C1 segment of cervical spinal cord (tissue), 14 donors: ENCODE data around the gene RAD51B.

Source experiments
- DNase-seq, 14 donors: peaks; one replicate each; lab custom pipeline; 2025; lab: John Stamatoyannopoulos, UW

The RAD51B gene

DNA sequence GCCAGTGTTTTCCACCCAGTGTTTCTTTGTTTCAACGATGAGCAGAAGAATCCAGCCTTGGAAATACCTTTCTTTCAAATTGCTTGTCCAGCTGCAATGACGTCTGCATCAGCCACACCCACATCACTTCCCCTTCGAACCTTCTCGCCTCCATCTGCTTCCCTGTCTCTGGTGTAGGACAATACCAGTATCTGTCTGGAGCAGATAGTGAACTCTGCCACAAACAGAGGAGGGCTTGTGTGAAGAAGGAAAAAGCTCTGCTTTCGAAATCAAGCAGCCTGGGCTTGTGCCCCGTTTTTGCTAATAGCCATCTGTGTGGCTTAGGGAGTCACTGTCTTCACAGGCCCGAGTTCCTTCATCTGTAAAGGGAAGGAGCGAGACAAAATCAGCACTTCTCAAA, 557.9 kb downstream of the RAD51B start:
- peak in 12 of 14 donors; percentile 4 to 80 (median 64) for DNase-seq

DNA sequence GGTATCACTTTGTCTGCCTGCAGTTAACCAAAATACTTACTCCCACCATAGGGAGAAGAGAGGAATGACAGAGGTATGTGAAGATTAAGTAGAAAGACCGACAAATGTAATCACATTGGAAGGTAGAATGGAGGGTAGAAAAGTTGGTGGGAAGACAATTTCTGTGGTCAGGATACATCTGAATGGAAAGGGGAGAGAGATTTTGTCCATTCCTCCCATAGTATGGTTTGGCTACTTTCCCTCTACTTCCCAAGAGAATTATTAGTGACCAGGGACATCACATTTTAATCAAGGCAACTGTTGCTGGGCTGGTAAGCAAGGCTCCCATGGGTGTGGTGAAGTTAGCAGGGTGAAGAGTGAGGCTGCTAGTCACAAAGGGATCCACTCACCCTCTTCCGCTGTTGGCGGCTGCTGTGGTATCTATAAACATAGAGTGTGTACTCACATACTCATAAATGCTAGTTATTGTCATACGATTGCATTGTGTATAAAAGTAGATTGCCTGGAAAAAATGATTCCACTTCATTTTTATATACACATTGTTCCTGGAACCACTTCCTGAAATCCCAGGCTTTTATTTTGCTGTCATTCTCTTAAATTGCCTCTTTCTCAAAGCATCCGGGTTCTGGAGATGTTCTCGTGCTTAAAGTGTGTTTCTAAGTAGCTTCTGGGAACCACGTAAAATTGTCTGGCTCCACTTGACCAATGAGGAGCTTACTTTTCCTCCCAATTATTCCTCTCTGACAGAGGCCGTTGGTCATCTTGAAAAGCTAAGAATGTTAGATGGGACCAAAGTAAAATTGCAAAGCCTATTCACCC, 560.1 kb downstream of the RAD51B start:
- no peak for DNase-seq

DNA sequence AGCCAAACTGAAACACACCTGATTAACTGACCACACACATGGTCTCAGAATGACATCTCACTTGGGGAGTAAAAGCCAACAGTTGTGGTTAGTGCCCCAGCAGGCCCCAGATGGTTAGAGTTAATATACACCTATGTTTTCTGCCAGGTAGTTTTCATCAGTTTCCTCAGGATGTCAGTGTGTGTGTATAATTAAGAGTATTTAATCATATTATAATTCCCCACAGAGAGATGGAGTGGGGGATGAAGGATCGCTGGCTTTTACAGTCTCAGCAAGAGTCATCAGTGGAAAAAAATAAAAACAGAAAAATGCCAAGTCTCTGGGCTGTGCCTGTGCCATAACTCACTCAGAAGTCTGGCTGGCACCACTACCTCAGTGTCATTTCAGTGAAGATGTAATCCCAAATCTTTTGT, 560.8 kb downstream of the RAD51B start:
- no peak for DNase-seq

DNA sequence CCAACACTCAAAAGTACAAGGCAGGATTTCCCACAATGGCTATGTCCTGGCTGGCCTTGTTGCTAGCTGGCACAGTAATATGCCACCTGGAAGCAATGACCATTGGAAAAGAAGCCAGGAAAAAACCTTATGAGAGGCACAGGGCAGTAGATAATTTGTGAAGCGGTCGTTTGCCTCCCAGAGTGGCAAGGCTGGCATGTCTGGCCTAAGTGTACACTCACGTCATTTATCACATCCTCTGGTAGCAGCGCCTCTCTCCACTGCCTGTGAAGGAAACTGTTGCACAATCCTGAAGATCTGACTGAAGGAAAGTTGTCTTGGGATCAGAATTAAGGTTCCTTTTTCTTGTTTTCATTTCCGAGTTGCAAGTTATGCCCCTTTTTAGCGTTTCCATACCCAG, 564.8 kb downstream of the RAD51B start:
- DNase-seq, result peak in 9 of 14 donors; percentile 19 to 61 (median 35)

DNA sequence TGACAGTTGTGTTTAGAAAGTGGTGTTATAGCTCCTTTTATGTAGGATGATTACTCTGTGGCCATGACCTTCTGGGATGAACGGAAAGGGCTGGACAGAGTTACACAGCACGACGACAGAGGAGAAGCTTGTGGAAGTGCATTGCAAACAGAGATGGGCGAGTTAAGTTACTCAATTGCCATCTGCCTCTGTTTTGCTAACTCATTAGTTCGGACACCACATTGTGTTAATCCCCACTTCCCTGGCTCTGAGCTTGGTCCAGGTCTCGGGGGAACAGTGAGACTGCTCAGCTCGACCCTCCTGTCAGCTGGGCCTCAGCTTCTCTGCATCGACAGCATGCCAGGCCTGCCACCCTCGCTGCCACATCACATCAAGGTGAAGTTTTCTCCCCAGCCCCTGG, 565.3 kb downstream of the RAD51B start:
- DNase-seq, result peak in 1 of 14 donors; percentile 14

DNA sequence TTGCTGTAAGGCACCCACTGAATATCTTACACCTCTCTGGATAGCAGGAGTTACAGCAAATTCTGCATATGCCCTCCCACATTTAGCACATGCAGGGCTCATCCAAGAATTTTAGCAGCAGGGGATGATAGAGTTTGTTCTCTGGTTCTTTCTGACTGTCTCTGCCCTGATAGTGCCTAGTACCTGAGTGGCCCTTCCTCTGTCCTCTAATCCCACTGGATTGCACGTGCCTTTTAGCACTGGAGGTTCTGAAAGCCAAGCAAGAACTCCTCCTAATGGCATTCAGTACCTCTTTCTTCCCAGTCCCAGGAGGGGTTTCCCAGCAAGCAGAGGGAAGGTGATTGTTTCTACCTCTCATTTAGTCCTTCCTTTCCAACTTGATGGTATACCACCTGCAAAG, 566.9 kb downstream of the RAD51B start:
- DNase-seq, result no peak

DNA sequence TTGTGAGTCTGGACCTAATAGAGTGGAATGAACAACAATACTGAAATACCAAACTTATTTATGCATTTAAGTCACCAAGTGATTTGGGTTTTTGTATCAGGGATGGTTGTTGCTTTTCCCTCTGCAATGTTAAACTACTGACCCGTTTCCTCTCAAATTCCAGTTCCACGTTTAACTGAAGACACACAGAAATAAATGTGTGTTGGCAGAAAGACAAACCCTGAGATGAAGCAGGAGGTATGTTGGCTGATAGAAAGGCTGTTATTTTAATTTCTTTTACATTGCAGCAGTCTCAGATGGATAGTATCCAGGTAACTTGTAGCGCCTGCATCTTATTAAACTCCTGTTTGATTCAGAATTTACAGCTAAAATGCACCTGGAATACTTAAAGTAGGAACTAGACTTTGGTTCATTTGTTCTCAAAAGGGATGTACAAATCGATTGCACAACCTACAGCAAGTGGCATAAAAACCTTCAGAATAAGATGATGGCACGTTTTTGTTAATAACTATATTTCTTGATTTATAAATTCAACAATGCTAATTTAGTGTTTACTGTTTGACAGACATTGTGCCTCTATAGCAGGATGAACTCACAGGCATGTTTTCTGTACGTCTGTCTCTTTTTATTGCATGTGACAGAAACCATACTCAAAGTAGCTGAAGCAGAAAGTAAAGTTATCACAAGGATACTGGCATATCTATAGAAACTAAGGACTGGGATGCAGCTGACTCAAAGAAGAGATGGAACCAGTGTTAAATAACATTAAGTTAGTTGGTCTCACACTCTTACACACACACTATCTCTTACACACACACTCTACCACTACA, 567.6 kb downstream of the RAD51B start:
- no peak for DNase-seq

DNA sequence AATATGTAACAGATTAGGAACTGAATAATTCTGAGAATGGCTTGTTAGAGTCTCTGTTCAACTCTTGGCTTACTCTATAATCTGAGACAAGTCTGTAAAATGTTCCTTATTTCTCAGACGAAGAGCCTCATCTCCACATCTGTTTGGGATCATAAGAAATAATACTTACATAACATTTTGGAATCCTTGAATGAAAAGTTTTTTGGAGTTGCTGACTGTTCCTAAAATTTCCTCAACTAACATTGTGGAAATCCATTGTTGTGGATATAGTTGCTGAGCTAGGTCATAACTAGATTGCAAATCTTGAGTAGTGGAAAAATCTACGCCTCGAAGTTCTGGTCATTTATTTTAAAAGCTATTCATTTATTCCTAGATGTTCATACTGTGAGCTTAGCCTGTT, 570.4 kb downstream of the RAD51B start:
- no peak for DNase-seq

DNA sequence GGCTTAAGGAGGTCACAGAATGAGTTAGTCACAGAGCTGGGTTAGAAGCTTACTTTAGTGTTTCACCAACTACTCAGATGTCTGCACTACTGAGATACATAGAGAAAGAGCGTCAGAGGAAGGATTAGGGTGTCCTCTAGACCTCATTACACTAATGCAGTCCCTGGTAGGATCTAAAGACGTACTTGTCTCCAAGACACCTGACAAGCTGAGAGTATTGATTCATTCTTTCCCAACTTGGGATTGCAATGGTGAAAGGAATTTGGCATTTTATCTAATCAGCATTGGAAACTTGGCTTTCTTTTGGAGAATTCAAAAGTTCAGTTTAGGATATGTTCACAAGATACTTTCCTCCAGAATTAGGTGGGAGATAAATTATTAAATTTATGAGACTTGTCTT, 571.2 kb downstream of the RAD51B start:
- no peak for DNase-seq

DNA sequence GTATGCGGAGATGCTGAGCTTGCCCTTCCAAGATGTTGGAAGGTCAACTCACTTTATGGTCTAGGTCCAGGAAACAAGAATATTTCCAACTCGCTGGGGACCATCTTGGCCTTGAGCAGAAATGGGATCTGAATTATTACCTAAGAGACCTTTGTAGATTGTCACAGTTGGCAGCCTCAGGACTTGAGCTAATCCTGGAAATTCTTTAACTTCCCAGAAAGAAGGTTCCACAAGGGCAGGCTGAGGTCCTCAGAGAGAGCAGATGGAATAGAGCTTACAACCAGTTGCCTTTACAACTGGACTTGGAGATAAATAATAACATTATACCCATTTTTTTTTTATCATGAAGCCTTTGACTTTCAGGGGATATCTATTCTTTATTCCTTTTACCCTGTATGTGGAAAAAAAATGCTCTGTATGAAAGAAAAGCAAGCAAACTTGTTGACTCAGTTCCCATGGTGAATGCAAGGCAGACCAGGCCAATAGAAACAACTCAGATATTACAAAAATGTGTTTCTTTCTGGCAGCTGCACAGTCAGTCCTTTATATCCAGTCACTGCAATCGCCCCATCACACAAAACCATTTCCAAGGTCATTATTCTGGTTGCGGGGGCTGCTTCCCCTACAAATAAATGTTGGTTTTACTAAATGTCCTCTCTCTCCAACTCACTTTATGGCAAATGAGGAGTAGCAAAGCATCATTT, 571.9 kb downstream of the RAD51B start:
- DNase-seq, result peak in 2 of 14 donors; percentile 1 to 17

DNA sequence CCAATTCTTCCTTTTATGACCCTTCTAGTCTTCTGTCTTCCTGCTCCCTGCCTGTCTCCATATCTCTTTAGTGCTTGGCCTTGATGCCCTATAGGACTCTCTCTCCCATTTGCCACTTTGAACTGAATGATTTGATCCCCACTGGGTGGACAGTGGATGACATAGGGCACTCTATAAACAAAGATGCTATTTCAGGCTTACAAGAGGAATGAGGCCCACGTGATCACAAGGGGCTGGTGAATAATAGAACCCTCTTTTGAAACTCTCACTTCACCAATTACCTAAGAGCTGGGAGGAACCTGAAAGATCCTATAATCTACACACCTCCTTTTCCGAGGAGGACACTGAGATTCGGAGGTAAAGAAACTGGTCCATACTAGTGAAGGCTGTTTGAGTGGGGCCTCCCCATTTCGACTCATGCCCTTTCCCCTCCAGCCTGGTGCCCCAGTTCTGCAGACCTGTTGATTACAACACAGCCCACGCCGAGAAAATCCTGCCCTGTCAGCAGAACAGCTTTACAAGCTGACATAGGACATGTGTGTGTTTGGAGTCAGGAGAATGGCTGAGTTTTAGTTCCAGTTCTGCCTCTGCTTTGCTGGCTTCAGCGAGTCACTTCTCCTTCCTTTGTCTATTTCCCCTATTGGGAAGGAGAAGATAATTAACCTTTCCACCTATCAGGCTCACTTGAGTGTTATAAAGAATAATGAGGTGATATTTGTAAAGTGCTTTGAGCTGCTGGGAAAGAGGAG, 573.0 kb downstream of the RAD51B start:
- DNase-seq, result peak in 7 of 14 donors; percentile 39 to 67 (median 42)

DNA sequence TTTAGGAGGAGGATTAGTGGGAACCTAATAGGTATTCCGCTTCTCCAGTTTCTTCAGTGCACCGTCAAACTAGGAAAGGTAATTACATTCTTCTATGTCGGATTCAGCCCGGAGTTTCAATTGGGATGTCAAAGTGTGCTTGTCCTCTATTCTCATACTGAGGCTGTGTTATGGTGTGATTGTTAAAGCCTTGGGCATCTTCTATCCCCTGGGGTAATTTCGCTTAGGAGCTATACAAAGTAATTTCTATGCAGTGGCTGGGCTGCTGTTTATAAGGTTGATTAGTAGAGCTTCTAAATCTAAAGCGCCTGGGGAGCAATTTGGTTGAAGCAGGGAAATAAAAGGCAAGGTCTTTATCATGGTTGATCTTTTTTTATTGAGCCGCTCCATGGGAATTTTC, 573.7 kb downstream of the RAD51B start:
- no peak for DNase-seq

DNA sequence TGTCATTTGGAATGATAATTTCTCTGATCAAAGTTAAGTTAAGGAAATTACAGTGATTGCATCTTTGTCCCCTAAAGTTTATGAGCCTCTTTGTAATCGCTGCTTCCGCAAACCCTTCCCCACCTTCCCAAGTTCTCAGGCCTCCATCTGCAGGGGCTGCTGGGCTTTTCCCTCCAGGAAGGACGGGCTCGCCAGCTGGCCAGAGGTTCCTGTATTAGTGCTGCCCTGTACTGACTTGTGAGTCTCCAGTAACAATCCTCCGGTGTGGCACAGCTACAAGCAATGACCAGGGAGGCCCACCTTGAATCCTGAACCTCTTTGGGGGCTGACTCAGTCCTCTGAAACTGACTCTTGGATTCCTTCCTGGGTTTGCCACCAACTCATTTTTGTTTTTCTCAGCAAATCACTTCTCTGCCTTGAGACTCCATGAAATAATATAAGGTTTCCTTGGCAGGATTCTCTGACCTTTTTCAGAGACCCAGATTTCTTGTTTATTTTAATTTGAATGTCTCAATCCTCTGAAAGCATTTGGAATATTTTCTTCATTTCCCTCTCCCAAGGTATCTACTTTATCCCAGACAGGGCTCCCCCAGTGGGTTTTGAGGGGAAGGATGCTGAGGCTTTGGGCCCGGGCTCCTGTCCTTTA, 574.7 kb downstream of the RAD51B start:
- peak in 1 of 14 donors; percentile 18 for DNase-seq

DNA sequence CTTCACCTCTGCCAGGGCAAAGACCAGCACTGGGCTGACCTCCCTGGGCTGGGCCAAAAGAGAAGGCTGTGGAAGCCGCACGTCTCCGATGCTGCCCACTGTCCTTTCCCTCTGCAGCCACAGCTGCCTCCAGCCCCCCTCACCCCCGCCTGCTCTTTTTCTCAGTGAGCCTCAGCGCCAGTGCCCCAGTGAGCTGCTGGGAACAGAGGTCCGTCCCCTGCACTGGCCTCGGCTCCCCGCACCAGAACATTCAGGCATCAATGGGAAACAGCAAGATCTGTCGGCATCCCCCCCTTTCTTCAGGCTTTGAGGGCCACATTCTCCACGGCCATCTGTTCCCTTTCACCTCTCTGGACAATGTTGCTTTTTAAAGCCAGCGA, 575.2 kb downstream of the RAD51B start:
- peak in 4 of 14 donors; percentile 7 to 33 (median 14) for DNase-seq

DNA sequence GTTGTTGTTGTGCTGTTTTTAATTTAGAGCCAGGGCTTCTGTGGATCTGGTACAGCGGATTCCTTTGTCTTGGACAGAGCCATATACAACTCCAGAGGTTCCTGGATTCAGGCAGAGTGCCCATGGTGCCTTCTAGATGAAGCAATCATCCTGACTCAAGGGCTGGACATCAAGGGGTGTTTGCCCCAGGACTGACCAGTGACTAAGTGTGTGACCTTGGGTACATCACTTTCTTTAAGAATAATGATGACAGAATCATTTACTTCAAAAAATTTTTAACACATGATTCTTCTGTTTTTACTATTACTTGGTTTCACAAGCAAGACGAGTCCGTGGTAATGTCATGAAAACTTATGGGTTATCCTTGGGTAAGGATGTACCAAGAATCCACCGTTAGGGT, 576.0 kb downstream of the RAD51B start:
- no peak for DNase-seq

DNA sequence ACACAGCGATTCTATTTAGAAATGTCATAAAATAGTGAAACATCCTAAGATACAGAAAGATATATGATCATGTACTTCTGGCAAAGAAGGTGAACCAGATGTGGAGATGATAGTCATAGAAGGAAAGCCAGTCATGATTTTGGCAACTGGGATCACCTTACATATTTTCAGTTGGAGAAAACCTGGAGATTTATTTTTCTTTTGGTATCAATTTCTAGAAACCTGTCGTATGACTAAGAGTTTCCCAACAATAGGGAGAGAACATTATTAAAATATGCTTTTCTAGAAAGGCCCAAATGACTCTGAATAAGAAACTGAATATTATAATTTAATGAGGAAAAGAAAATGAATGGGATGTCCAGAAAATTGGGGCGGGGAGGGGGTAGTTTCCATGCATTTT, 576.9 kb downstream of the RAD51B start:
- DNase-seq, result no peak

DNA sequence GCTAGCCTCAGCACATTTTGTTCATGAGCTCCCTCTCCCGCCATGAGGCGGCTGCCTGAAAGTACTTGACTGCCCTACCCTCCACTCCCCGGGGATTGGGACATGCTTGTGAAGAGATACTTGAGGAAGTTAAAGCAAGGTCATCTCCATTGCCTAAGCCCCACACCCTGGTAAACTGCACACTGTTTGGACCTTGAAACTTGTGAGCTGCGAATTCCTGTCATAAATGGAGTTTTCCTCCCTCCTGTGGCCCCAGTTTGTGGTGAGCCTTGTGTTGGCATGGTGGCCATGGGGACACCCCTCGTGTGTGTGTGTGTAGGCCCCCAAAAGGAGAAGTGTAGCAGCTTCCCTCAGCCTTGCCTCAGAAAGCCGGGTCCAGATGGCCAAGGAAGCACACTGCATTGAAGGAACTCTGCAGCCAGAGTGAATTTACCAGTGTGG, 577.8 kb downstream of the RAD51B start:
- peak in 8 of 14 donors; percentile 8 to 70 (median 42) for DNase-seq

DNA sequence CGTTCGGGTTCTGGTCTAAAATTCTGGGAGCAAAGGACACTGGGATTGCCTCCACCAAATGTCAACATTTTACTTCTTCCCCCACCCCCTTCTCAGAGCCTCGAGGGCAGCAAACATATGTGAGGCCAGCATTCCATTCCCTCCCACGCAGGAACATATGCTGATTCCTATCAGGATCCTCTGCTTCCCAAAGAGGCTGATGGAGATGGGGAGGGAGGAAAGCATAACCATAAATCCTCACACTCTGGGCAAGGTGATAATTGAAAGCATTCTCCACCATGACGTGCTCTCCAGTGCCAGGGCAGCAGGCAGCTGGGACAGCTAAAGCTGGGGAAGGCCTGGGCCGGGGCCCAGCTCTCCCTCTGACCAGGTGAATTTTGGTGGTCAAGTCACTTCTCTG, 578.2 kb downstream of the RAD51B start:
- peak in 1 of 14 donors; percentile 21 for DNase-seq

DNA sequence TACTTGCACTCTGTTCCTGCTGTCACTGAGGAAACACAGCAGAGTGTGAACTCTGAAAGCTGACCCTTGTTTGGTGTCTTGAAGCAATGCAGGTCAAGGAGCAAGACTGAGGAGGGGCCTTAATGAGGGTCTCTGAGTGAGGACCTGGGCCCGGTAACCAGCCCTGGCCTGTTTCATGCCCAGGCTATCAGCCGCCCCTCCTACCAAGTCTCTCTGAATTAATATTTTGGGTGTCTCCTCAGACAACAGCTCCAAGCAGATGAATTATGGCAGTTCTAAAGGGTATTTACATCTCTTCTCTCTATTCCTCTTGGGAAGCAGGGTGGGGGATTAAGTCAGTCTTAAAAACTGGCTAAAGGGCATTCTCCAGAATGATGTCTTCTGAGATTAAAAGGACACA, 578.8 kb downstream of the RAD51B start:
- no peak for DNase-seq

DNA sequence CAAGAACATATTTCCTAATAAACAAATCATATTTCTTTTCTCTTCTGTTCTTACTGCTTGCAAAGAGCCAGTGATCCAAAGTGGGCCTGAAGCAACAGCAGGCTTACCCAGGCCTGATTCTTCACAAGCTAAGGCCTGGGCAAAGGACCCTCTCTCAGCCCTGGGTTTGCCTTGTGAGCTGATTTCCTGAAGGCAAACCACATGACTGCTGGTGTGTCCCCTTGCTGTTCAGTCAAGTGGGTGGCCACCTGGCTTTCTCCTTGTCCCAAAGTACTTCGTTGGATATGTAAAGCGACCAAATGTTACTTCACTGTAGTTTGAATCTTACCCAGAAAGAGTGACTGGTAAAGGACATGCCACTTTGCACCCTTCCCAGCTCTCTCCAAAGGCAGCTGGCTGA, 580.4 kb downstream of the RAD51B start:
- no peak for DNase-seq

DNA sequence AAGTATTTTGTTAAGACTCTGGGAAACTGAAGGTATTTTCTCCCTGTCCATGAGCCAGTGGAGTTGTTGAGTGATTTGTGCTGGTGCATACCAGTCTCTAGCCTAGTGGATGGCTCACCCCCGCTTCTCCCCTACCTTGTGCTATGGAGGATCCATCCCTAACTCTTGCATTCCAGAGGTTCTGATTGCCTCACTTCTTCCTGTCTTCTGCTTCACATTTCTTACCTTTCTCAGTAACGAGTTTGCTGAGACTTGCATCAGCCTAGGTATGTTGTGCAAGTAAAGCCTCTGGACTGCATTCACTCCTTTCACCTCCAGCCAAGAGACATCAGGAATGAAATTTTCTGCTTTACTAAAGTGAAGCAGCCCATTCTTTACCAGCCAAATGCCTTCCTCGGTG, 581.7 kb downstream of the RAD51B start:
- DNase-seq, result no peak
